Measurements from ENCODE around the gene CNOT8. TPM values are rescaled to one million over a fixed set of nuclear protein-coding genes. Genes with fewer than 3 reads are reported as not detected.
A peak's percentile ranks its signal among the peaks of the same experiment; 100 is the strongest.

Gene CNOT8
- total and polyA plus RNA-seq, 7 donors: 14.2 to 33.9 (median 17.0) TPM

DNA sequence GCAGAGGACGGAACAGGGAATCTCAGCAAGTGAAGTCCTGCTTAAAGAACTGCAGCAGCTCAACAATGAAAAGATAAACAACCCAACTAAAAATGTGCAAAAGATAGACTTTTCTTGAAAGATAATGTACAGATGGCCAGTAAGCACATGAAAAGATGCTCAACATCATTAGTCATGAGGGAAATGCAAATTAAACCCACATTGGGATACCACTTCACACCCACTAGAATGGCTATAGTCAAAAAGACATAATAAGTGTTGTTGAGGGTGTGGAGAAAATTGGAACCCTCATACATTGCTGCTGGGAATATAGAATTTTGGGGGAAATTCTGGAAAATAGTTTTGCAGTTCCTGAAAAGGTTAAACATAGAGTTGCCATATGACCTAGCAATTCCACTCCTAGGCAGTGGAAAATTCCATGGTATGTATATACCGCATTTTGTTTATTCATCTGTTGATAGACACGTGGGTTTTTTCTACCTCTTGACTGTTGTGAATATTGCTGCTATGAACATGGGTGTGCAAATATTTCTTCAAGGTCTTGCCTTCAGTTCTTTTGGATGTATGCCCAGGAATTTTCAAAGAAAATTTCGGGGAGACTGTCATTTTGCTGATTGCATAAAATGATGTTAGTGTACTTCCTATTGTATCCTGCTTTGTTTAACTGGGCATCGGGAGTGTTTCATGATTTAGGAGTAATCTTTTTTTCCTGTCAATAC lies 7.2 kb downstream of the CNOT8 start:
- Histone ChIP-seq H3K36me3 (ENCODE audit: insufficient read depth in 1 of 2, low read depth in 1 of 2) (peaks cover 2 to 70% of the 10 kb centered on the region in 2 donors), H3K9me3 (no peaks in the 10 kb centered on the region), H3K27me3 (ENCODE audit: insufficient read depth in 3 of 3, low read length in 2 of 3) (no peaks in the 10 kb centered on the region), H3K27ac (no peak overlapping the region), H3K4me3 (no peak overlapping the region), H3K4me1 (peaks cover 15% of the 10 kb centered on the region)
- TF ChIP-seq, protein P1, sequence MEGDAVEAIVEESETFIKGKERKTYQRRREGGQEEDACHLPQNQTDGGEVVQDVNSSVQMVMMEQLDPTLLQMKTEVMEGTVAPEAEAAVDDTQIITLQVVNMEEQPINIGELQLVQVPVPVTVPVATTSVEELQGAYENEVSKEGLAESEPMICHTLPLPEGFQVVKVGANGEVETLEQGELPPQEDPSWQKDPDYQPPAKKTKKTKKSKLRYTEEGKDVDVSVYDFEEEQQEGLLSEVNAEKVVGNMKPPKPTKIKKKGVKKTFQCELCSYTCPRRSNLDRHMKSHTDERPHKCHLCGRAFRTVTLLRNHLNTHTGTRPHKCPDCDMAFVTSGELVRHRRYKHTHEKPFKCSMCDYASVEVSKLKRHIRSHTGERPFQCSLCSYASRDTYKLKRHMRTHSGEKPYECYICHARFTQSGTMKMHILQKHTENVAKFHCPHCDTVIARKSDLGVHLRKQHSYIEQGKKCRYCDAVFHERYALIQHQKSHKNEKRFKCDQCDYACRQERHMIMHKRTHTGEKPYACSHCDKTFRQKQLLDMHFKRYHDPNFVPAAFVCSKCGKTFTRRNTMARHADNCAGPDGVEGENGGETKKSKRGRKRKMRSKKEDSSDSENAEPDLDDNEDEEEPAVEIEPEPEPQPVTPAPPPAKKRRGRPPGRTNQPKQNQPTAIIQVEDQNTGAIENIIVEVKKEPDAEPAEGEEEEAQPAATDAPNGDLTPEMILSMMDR (IDR thresholded peaks at IDR 0.05): no peak
- ATAC-seq (no peak), DNase-seq (no peak)
- intact Hi-C loops (cut with DNase I): no loop called here
- WGBS, 3 donors: 58 to 75% (median 74%) methylated on average over 5 of the region's 5 CpGs

DNA sequence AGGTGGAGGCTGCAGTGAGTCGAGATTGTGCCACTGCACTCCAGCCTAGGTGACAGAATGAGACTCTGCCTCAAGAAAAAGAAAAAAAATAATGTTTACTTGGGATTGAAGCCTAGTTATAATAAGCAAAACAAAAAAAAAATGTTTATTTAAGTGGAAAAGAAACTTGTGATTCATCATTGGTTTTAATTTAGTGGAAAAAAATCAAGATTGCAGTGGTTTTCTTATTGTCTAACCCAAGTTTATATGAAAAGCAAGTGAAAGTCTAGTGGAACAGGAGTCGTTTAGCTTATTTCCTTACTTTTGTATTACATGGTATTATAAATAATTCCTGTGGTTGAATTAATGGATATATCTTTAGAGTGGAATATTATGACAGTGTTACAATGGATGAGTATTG lies 8.4 kb downstream of the CNOT8 start:
- WGBS, 3 donors: 86 to 89% (median 88%) methylated on average over 2 of the region's 2 CpGs
- TF ChIP-seq, protein P1 (IDR thresholded peaks at IDR 0.05): no peak

DNA sequence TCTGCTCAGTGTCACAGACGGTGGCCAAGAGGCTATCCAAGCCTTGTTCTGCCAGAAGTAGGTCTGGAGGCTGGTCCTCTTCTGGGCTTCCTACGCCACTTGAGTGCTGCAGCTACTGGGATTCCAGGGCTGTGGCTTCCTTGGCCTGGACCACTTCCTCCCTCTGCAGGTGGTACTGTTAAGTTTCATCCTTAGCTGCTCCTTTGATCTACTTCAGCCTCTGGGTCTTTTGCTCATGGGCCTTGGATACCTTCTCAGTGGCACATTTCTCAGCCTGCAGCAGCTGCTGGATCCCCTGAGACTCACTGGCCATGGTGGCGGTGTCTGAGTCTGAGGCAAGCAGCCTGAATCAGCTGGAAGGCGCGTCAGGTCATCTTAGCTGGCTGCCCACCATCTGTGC lies 10.3 kb downstream of the CNOT8 start:
- TF ChIP-seq, protein P1 (IDR thresholded peaks at IDR 0.05): no peak
- 68 to 75% (median 68%) methylated on average over 5 of the region's 5 CpGs for WGBS, 3 donors
- Histone ChIP-seq H3K36me3 (ENCODE audit: insufficient read depth in 1 of 2, low read depth in 1 of 2) (peaks cover 11 to 95% of the 10 kb centered on the region in 2 donors), H3K4me3 (no peak overlapping the region), H3K9me3 (no peaks in the 10 kb centered on the region), H3K27ac (no peak overlapping the region), H3K4me1 (no peaks in the 10 kb centered on the region), H3K27me3 (ENCODE audit: insufficient read depth in 3 of 3, low read length in 2 of 3) (no peaks in the 10 kb centered on the region)
- ATAC-seq: peak in 3 of 4 donors; percentile 30 to 61 (median 35)
- intact Hi-C loops (cut with DNase I): no loop called here
- DNase-seq: peak in 1 of 2 donors; percentile 63

More for the DNA sequence above, 8.4 kb downstream of the CNOT8 start:
- intact Hi-C loops (cut with DNase I): no loop called here
- no peak overlapping the region for H3K27ac ChIP-seq
- H3K4me3 ChIP-seq: no peak overlapping the region
- ATAC-seq: no peak
- peaks cover 5 to 82% of the 10 kb centered on the region in 2 donors for H3K36me3 ChIP-seq (ENCODE audit: insufficient read depth in 1 of 2, low read depth in 1 of 2)
- no peak for DNase-seq
- H3K27me3 ChIP-seq (ENCODE audit: insufficient read depth in 3 of 3, low read length in 2 of 3): no peaks in the 10 kb centered on the region
- H3K4me1 ChIP-seq: peaks cover 7% of the 10 kb centered on the region
- no peaks in the 10 kb centered on the region for H3K9me3 ChIP-seq

DNA sequence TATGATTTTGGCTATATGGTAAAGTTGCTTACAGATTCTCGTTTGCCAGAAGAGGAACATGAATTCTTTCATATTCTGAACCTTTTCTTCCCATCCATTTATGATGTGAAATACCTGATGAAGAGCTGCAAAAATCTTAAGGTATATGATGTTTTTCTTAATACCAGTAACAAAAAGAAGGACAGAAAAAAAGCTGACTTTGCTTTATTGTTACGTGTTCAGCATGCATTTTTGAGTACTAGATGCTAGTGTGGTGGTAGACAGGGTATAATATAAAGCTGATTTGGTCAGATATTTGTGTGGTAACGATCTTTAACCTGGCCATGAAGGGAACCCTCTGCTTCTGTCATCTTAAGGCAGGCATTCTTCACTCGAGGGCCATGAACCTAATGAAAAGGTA lies 13.3 kb downstream of the CNOT8 start:
- Histone ChIP-seq H3K36me3 (ENCODE audit: insufficient read depth in 1 of 2, low read depth in 1 of 2) (peaks cover 20 to 95% of the 10 kb centered on the region in 2 donors), H3K9me3 (no peaks in the 10 kb centered on the region), H3K27me3 (ENCODE audit: insufficient read depth in 3 of 3, low read length in 2 of 3) (no peaks in the 10 kb centered on the region), H3K4me1 (no peaks in the 10 kb centered on the region), H3K27ac (no peak overlapping the region), H3K4me3 (no peak overlapping the region)
- ATAC-seq (no peak), DNase-seq (no peak)
- 89 to 93% (median 91%) methylated on average over 4 of the region's 4 CpGs for WGBS, 3 donors
- TF ChIP-seq, protein P1 (IDR thresholded peaks at IDR 0.05): no peak
- intact Hi-C loops (cut with DNase I): no loop called here
